Osteoblast (primary cell): Measurements from ENCODE around the gene ZNF600. TPM values are rescaled to one million over a fixed set of nuclear protein-coding genes. Genes with fewer than 3 reads are reported as not detected.
"Not testable (repeated sequence)": the region's sequence is repeated elsewhere in the genome, so short reads cannot be mapped to it uniquely, and the experiment has no call there.

Experiments used
- DNase-seq: peaks from one replicate; pipeline ENCODE4 v3.0.0; 2011; ENCODE audit warnings: low spot score, mixed read lengths; ENCODE audit not compliant: insufficient read length; ENCODE audit errors: missing footprints
- H2AFZ ChIP-seq: 2 replicates; pipeline ENCODE4 v1.6.0; 2011; ENCODE audit warnings: mild to moderate bottlenecking, low read length
- H3K27ac ChIP-seq: 2 replicates; pipeline ENCODE4 v1.5.1; 2011; ENCODE audit warnings: mild to moderate bottlenecking, low read depth, low read length, moderate library complexity
- H3K27me3 ChIP-seq: 2 replicates; pipeline ENCODE4 v1.6.0; 2012; ENCODE audit warnings: mild to moderate bottlenecking, control low read depth, inconsistent platforms, low read length, moderate library complexity; ENCODE audit not compliant: insufficient read depth
- H3K36me3 ChIP-seq: 2 replicates; pipeline ENCODE4 v1.5.1; 2011; ENCODE audit warnings: mild to moderate bottlenecking, low read length, control low read depth, moderate library complexity; ENCODE audit not compliant: insufficient read depth
- H3K4me1 ChIP-seq: 2 replicates; pipeline ENCODE4 v1.5.1; 2011; ENCODE audit warnings: mild to moderate bottlenecking, low read length, control low read depth, moderate library complexity; ENCODE audit not compliant: insufficient read depth
- H3K4me2 ChIP-seq: 2 replicates; pipeline ENCODE4 v1.6.0; 2011; ENCODE audit warnings: mild to moderate bottlenecking, low read length; ENCODE audit not compliant: insufficient read depth
- H3K4me3 ChIP-seq: fragments of 200-600 bp; sonication (generic); 3 replicates; pipeline ENCODE4 v1.5.1; 2012; ENCODE audit warnings: mild to moderate bottlenecking, low read length, inconsistent platforms; ENCODE audit not compliant: insufficient read depth
- H3K79me2 ChIP-seq: 2 replicates; pipeline ENCODE4 v1.6.0; 2012; ENCODE audit warnings: mild to moderate bottlenecking, low read length, control low read depth, inconsistent platforms; ENCODE audit not compliant: insufficient read depth
- H3K9me3 ChIP-seq: 2 replicates; pipeline ENCODE4 v1.5.1; 2011; ENCODE audit warnings: low read depth, low read length, control low read depth
- H4K20me1 ChIP-seq: 2 replicates; pipeline ENCODE4 v1.6.0; 2012; ENCODE audit warnings: mild to moderate bottlenecking, low read length, control low read depth; ENCODE audit not compliant: insufficient read depth
- total RNA-seq: library from RNA; depleted of rRNA; stranded (reverse); fragments of >200 nt; gene quantifications from 2 replicates; pipeline ENCODE4 v1.2.3, GENCODE V29; 2012
- TF ChIP-seq, protein P1 (sequence below): IDR thresholded peaks from 2 replicates; pipeline ENCODE4 v1.5.1; 2011; ENCODE audit warnings: mild to moderate bottlenecking, low read depth, low read length, moderate library complexity; ENCODE audit errors: extremely low read depth

Gene ZNF600
- total RNA-seq, 1 donor, result 9.8 TPM

DNA sequence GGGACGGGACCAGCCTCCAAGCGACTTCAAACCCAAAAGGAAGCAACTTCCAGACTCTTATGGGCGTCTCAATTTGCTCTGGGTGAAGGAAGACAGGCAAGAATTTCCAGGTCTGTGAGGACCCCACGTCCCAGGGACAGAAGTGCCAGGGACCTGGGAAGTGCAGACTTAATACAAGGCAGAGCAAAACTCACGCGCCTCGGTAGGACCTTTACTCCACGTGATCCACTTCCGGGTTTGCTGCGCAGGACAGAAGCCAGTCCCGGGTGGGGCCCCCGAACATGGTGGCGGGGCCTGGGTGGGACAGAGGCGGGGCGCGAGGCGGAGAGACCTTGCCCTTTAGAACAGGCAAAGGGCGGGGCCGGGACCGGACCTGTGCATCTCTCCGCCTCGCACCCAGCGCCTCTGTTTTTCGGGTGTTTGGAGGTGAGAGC, 61.0 kb downstream of the ZNF600 start:
- Histone ChIP-seq H3K4me2 (no peak overlapping the region), H3K9me3 (no peaks in the 10 kb centered on the region), H3K4me3 (no peak overlapping the region), H3K27me3 (no peaks in the 10 kb centered on the region), H2AFZ (no peak overlapping the region), H3K4me1 (peaks cover 2% of the 10 kb centered on the region), H3K79me2 (peaks cover 3% of the 10 kb centered on the region), H3K27ac (no peak overlapping the region), H3K36me3 (peaks cover 8% of the 10 kb centered on the region), H4K20me1 (no peaks in the 10 kb centered on the region)
- DNase-seq, result no peak
- TF ChIP-seq, protein P1, sequence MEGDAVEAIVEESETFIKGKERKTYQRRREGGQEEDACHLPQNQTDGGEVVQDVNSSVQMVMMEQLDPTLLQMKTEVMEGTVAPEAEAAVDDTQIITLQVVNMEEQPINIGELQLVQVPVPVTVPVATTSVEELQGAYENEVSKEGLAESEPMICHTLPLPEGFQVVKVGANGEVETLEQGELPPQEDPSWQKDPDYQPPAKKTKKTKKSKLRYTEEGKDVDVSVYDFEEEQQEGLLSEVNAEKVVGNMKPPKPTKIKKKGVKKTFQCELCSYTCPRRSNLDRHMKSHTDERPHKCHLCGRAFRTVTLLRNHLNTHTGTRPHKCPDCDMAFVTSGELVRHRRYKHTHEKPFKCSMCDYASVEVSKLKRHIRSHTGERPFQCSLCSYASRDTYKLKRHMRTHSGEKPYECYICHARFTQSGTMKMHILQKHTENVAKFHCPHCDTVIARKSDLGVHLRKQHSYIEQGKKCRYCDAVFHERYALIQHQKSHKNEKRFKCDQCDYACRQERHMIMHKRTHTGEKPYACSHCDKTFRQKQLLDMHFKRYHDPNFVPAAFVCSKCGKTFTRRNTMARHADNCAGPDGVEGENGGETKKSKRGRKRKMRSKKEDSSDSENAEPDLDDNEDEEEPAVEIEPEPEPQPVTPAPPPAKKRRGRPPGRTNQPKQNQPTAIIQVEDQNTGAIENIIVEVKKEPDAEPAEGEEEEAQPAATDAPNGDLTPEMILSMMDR, result no peak

DNA sequence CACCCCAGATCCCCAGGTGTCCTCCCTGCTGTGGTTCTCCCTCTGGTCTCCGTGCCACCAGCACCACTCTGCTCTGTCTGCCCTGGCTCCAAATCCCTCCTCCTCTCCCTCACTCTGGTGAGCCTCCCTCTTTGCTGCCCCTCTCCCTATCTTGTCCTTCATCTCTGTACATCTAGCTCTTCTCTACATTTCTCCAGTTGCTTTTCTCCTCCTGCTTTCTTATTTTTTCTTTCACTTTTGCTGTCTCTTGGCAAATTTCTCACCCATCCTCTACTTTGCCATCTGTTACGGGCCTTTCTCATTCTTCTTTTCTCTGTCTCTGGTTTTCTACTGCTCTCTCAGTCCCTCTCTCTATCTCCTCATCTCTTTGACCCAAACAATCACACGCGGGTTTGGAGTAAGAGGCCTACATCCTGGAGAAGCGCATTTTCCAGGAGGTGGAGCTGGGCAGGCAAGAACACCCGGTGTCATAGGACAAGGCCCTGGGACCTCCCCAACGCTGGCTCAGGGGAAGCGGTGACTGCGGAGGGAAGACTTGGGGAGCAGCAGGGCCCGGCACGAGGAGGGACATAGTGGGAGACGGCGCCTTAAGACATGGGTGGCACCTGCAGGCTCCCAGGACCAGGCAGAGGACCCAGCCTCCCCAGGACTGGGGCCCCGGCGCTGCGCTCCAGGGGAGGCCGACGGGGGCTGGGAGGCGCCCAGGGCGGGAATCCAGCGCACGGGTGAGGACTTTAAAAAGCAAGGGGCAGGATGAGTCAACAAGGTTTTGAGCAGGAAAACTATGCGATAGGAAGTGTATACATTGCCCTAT, 61.7 kb downstream of the ZNF600 start:
- no peak overlapping the region for H3K27ac ChIP-seq
- peaks cover 8% of the 10 kb centered on the region for H3K36me3 ChIP-seq
- H3K4me2 ChIP-seq, result no peak overlapping the region
- H3K27me3 ChIP-seq, result no peaks in the 10 kb centered on the region
- TF ChIP-seq, protein P1, result no peak
- H3K79me2 ChIP-seq, result peaks cover 3% of the 10 kb centered on the region
- peaks cover 2% of the 10 kb centered on the region for H3K4me1 ChIP-seq
- peak; percentile 13 for DNase-seq
- H3K4me3 ChIP-seq, result no peak overlapping the region
- no peaks in the 10 kb centered on the region for H4K20me1 ChIP-seq
- no peaks in the 10 kb centered on the region for H3K9me3 ChIP-seq
- no peak overlapping the region for H2AFZ ChIP-seq

DNA sequence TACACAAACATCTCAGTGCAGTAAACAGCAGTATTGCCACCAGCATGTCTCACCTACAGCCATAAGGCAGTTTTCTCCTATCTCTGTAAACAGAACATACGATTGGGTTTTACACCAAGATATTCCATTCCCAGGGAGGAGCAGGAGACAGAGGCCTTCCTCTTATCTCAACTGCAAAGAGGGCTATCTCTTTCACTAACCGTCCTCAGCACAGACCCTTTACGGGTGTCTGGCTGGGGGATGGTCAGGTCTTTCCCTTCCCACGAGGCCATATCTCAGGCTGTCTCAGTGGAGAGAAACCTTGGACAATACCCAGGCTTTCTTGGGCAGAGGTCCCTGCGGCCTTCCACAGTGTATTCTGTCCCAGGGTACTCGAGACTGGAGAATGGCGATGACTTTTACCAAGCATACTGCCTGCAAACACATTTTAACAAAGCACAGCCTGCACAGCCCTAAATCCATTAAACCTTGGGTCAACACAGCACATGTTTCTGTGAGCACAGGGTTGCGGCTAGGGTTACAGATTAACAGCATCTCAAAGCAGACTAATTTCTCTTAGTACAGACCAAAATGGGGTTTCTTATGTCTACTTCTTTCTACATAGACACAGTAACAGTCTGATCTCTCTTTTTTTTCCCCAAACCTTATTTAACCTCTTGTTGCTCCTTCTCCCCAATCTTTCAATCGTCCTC, 62.5 kb downstream of the ZNF600 start:
- not testable (repeated sequence) for H3K27me3 ChIP-seq, H3K4me1 ChIP-seq, H4K20me1 ChIP-seq, H3K27ac ChIP-seq, H3K4me2 ChIP-seq, H3K79me2 ChIP-seq, H3K36me3 ChIP-seq, DNase-seq, H3K9me3 ChIP-seq, H2AFZ ChIP-seq, H3K4me3 ChIP-seq

DNA sequence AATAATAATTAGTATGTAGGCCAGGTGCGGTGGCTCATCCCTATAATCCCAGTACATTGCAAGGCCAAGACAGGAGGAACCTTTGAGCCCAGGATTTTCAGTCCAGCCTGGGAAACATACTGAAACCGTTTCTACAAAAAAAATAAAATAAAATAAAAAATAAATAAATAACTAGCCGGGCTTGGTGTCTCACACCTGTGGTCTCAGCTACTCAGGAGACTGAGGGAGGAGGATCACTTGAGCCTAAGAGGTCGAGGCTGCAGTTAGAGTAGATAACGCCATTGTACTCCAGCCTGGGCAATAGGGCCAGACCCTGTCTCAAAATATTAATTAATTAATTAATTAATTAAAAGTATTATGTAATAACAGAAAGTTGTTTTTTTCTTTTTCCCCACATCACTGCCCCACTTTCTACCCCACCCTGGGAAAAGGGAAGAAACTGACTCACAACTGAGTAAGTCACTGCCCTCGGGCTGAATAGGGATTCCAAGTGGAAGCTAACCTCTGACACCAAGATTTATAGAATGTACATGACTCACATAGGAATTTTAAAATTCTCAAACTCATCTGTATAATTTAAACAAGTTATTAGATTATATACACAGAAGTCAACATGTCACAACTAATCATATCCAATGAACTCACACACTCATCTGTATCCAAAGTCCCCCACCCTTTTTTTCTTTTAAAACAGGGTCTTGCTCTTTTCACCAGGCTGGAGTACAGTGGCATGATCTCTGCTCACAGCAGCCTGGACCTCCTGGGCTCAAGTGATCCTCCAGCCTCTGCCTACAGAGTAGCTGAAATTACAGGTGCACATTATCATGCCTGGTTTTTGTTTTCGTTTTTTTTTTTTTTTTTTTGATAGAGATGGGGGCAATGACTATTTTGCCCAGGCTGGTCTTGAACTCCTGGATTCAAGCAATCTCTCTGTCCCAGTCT, 64.3 kb downstream of the ZNF600 start:
- peak overlapping the region; percentile 23 for H3K27ac ChIP-seq
- no peak overlapping the region for H3K4me3 ChIP-seq
- peaks cover 5% of the 10 kb centered on the region for H3K36me3 ChIP-seq
- no peak overlapping the region for H2AFZ ChIP-seq
- H3K27me3 ChIP-seq, result no peaks in the 10 kb centered on the region
- peak; percentile 96 for DNase-seq
- H3K4me1 ChIP-seq, result peaks cover 2% of the 10 kb centered on the region
- no peak overlapping the region for H3K4me2 ChIP-seq
- no peaks in the 10 kb centered on the region for H3K9me3 ChIP-seq
- TF ChIP-seq, protein P1, result no peak
- no peaks in the 10 kb centered on the region for H3K79me2 ChIP-seq
- no peaks in the 10 kb centered on the region for H4K20me1 ChIP-seq

DNA sequence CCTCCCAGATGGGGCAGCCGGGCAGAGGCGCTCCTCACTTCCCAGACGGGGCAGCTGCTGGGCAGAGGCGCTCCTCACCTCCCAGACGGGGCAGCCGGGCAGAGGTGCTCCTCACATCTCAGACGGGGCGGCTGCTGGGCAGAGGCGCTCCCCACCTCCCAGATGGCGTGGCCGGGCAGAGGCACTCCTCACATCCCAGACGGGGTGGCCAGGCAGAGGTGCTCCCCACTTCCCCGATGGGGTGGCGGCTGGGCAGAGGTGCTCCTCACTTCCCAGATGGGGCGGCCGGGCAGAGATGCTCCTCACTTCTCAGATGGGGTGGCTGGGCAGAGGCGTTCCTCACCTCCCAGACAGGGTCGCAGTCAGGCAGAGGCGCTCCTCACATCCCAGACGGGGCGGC, 66.0 kb downstream of the ZNF600 start:
- H3K4me3 ChIP-seq, H3K9me3 ChIP-seq, H3K4me2 ChIP-seq, DNase-seq, H3K79me2 ChIP-seq, H3K27me3 ChIP-seq, H3K4me1 ChIP-seq, H2AFZ ChIP-seq, H4K20me1 ChIP-seq, H3K27ac ChIP-seq, H3K36me3 ChIP-seq: not testable (repeated sequence)
